Natural killer cell (primary cell): ENCODE measurements around the gene TWIST2. TPM values are rescaled to one million over a fixed set of nuclear protein-coding genes. Genes with fewer than 3 reads are reported as not detected.

Experiments used
- ATAC-seq, 3 donors: fragments of 150-1000 bp in 2 of 3; fragments of 200-7000 bp in 1 of 3; cut with Tn5 transposase; 1 replicate in 1 of 3; 2 replicates in 2 of 3; pipeline ENCODE4 v1.10.0; 2021; ENCODE audit warnings: mild to moderate bottlenecking in 2 of 3, moderate library complexity in 2 of 3
- DNase-seq, 2 donors: peaks; one replicate each; pipeline versions ENCODE4 v3.0.0 to v3.0.0-alpha.2; 2013 to 2021; ENCODE audit warnings: mixed read lengths in 1 of 2
- H3K27ac ChIP-seq: one replicate; pipeline ENCODE4 v1.5.1; 2013; ENCODE audit warnings: mild to moderate bottlenecking, low read length
- H3K27me3 ChIP-seq: one replicate; pipeline ENCODE4 v1.6.1; 2013; ENCODE audit warnings: low read length; ENCODE audit not compliant: control insufficient read depth, insufficient read depth
- H3K36me3 ChIP-seq: one replicate; pipeline ENCODE4 v1.6.1; 2013; ENCODE audit warnings: low read length; ENCODE audit not compliant: control insufficient read depth, insufficient read depth
- H3K4me1 ChIP-seq: one replicate; pipeline ENCODE4 v1.6.1; 2013; ENCODE audit warnings: low read length; ENCODE audit not compliant: control insufficient read depth, insufficient read depth
- H3K4me3 ChIP-seq: one replicate; pipeline ENCODE4 v1.5.1; 2013; ENCODE audit warnings: low read length
- H3K9me3 ChIP-seq: one replicate; pipeline ENCODE4 v1.6.1; 2013; ENCODE audit warnings: low read length; ENCODE audit not compliant: control insufficient read depth, insufficient read depth
- H3K27ac Mint-ChIP-seq, 2 donors: one replicate each; pipeline ENCODE4 v1.8.0; 2022; ENCODE audit warnings: mild to moderate bottlenecking in 2 of 2, mixed read lengths in 2 of 2, moderate library complexity in 1 of 2
- H3K27me3 Mint-ChIP-seq, 2 donors: one replicate each; pipeline ENCODE4 v1.8.0; 2022; ENCODE audit warnings: low read depth in 2 of 2, mixed read lengths in 2 of 2
- H3K36me3 Mint-ChIP-seq: one replicate; pipeline ENCODE4 v1.8.0; 2022; ENCODE audit warnings: mixed read lengths
- H3K4me1 Mint-ChIP-seq, 2 donors: one replicate each; pipeline ENCODE4 v1.8.0; 2022; ENCODE audit warnings: mixed read lengths in 2 of 2
- H3K4me3 Mint-ChIP-seq: one replicate; pipeline ENCODE4 v1.8.0; 2022; ENCODE audit warnings: mild to moderate bottlenecking, moderate library complexity, mixed read lengths
- H3K9me3 Mint-ChIP-seq, 2 donors: one replicate each; pipeline ENCODE4 v1.8.0; 2022; ENCODE audit warnings: mixed read lengths in 2 of 2
- WGBS: methylation state at CpG from one replicate; pipeline ENCODE4 v1.1.7; 2013; ENCODE audit warnings: missing lambda C conversion rate; ENCODE audit not compliant: insufficient coverage; 5-methylcytosine and 5-hydroxymethylcytosine counted together
- intact Hi-C: fragments of 100-400 bp; cut with micrococcal nuclease; formaldehyde crosslinking; loops from one replicate; pipeline ENCODE4 v1.14.2; 2022
- total RNA-seq, 4 donors: library from RNA; stranded (reverse); fragments of 120-200 nt in 1 of 4; gene quantifications; one replicate each; pipeline versions ENCODE4 v1.2.3 to v1.2.4, GENCODE V29; 2013 to 2022
- TF ChIP-seq, protein P1 (sequence below): fragments of 200-600 bp; IDR thresholded peaks from one replicate; pipeline ENCODE4 v1.8.0; 2022; ENCODE audit warnings: antibody characterized with exemption

TWIST2 gene
- total RNA-seq, 3 donors from 2014 or later (not counting 1 experiment from before 2014, with no cell fraction given): not detected

GRCh38 chr2:238821944-238822670, 25.8 kb upstream of the TWIST2 start:
- peaks cover 5% of the 10 kb centered on the region for H3K27me3 ChIP-seq
- 81% methylated on average over 10 of the region's 10 CpGs for WGBS
- no peaks in the 10 kb centered on the region for H3K36me3 Mint-ChIP-seq
- intact Hi-C loops: no loop called here
- ATAC-seq: no peak
- TF ChIP-seq, protein P1, sequence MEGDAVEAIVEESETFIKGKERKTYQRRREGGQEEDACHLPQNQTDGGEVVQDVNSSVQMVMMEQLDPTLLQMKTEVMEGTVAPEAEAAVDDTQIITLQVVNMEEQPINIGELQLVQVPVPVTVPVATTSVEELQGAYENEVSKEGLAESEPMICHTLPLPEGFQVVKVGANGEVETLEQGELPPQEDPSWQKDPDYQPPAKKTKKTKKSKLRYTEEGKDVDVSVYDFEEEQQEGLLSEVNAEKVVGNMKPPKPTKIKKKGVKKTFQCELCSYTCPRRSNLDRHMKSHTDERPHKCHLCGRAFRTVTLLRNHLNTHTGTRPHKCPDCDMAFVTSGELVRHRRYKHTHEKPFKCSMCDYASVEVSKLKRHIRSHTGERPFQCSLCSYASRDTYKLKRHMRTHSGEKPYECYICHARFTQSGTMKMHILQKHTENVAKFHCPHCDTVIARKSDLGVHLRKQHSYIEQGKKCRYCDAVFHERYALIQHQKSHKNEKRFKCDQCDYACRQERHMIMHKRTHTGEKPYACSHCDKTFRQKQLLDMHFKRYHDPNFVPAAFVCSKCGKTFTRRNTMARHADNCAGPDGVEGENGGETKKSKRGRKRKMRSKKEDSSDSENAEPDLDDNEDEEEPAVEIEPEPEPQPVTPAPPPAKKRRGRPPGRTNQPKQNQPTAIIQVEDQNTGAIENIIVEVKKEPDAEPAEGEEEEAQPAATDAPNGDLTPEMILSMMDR: no peak
- H3K27ac ChIP-seq: no peak overlapping the region
- H3K36me3 ChIP-seq: no peaks in the 10 kb centered on the region
- no peak overlapping the region for H3K4me3 Mint-ChIP-seq
- no peak overlapping the region for H3K4me3 ChIP-seq
- H3K27me3 Mint-ChIP-seq: peaks cover 42 to 51% of the 10 kb centered on the region in 2 donors
- DNase-seq: no peak
- peaks cover 0 to 2% of the 10 kb centered on the region in 2 donors for H3K9me3 Mint-ChIP-seq
- no peak overlapping the region for H3K27ac Mint-ChIP-seq
- peaks cover 4% of the 10 kb centered on the region for H3K9me3 ChIP-seq
- no peaks in the 10 kb centered on the region for H3K4me1 ChIP-seq
- no peaks in the 10 kb centered on the region for H3K4me1 Mint-ChIP-seq

GRCh38 chr2:238822955-238823354, 24.9 kb upstream of the TWIST2 start:
- no peak overlapping the region for H3K27ac Mint-ChIP-seq
- DNase-seq: no peak
- WGBS: 96% methylated on average over 1 of the region's 1 CpG
- intact Hi-C loops: no loop called here
- no peaks in the 10 kb centered on the region for H3K36me3 Mint-ChIP-seq
- H3K4me1 Mint-ChIP-seq: no peaks in the 10 kb centered on the region
- peaks cover 5% of the 10 kb centered on the region for H3K27me3 ChIP-seq
- peaks cover 40 to 47% of the 10 kb centered on the region in 2 donors for H3K27me3 Mint-ChIP-seq
- no peak overlapping the region for H3K27ac ChIP-seq
- H3K4me1 ChIP-seq: no peaks in the 10 kb centered on the region
- no peaks in the 10 kb centered on the region for H3K36me3 ChIP-seq
- peaks cover 4% of the 10 kb centered on the region for H3K9me3 ChIP-seq
- H3K9me3 Mint-ChIP-seq: peaks cover 0 to 2% of the 10 kb centered on the region in 2 donors
- ATAC-seq: no peak
- H3K4me3 Mint-ChIP-seq: no peak overlapping the region
- no peak overlapping the region for H3K4me3 ChIP-seq
- TF ChIP-seq, protein P1: no peak

GRCh38 chr2:238831177-238831576, 16.7 kb upstream of the TWIST2 start:
- Mint-ChIP-seq H3K27ac (no peak overlapping the region), H3K4me1 (no peaks in the 10 kb centered on the region), H3K9me3 (no peaks in the 10 kb centered on the region), H3K36me3 (no peaks in the 10 kb centered on the region), H3K27me3 (peaks cover 31 to 59% of the 10 kb centered on the region in 2 donors), H3K4me3 (no peak overlapping the region)
- ATAC-seq (no peak), DNase-seq (no peak)
- Histone ChIP-seq H3K36me3 (no peaks in the 10 kb centered on the region), H3K9me3 (no peaks in the 10 kb centered on the region), H3K4me3 (no peak overlapping the region), H3K27me3 (no peaks in the 10 kb centered on the region), H3K27ac (no peak overlapping the region), H3K4me1 (no peaks in the 10 kb centered on the region)
- intact Hi-C loops: no loop called here
- TF ChIP-seq, protein P1: no peak
- no CpG with 5 or more reads among the region's 2 CpGs for WGBS

- no peak overlapping the region for H3K4me3 ChIP-seq
- Mint-ChIP-seq H3K36me3 (no peaks in the 10 kb centered on the region), H3K27me3 (peaks cover 15 to 51% of the 10 kb centered on the region in 2 donors), H3K4me1 (no peaks in the 10 kb centered on the region), H3K9me3 (no peaks in the 10 kb centered on the region), H3K27ac (no peak overlapping the region), H3K4me3 (no peak overlapping the region)
- H3K27ac ChIP-seq: no peak overlapping the region
- intact Hi-C loops: no loop called here
- ATAC-seq (no peak), DNase-seq (no peak)
- H3K4me1 ChIP-seq: no peaks in the 10 kb centered on the region
- TF ChIP-seq, protein P1: no peak
- H3K36me3 ChIP-seq: no peaks in the 10 kb centered on the region
- 58% methylated on average over 3 of the region's 3 CpGs for WGBS
- H3K9me3 ChIP-seq: no peaks in the 10 kb centered on the region
- no peaks in the 10 kb centered on the region for H3K27me3 ChIP-seq
These were observed 12.9 kb upstream of the TWIST2 start for GRCh38 chr2:238834982-238835381.
